Measurements from ENCODE around the gene DPYSL5. TPM values are rescaled to one million over a fixed set of nuclear protein-coding genes. Genes with fewer than 3 reads are reported as not detected.

Gene DPYSL5
- total and polyA plus RNA-seq, 2 of the 8 experiments (the other 6 are each of a cell fraction or from before 2014, with no cell fraction given), result 11.9 to 16.4 TPM

- TF ChIP-seq, protein P1, sequence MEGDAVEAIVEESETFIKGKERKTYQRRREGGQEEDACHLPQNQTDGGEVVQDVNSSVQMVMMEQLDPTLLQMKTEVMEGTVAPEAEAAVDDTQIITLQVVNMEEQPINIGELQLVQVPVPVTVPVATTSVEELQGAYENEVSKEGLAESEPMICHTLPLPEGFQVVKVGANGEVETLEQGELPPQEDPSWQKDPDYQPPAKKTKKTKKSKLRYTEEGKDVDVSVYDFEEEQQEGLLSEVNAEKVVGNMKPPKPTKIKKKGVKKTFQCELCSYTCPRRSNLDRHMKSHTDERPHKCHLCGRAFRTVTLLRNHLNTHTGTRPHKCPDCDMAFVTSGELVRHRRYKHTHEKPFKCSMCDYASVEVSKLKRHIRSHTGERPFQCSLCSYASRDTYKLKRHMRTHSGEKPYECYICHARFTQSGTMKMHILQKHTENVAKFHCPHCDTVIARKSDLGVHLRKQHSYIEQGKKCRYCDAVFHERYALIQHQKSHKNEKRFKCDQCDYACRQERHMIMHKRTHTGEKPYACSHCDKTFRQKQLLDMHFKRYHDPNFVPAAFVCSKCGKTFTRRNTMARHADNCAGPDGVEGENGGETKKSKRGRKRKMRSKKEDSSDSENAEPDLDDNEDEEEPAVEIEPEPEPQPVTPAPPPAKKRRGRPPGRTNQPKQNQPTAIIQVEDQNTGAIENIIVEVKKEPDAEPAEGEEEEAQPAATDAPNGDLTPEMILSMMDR (IDR thresholded peaks at IDR 0.05; ENCODE audit: control extremely low read depth in 1 of 3, insufficient read depth in 1 of 3, low read depth in 1 of 3, low read length in 3 of 3), result peak in 1 of 3 experiments; percentile 10; a peak in 1 of 4 replicates
- no peak for TF ChIP-seq TBP (IDR thresholded peaks at IDR 0.05; ENCODE audit: low read depth, low read length)
- no peak for TF ChIP-seq RXRA (IDR thresholded peaks at IDR 0.05; ENCODE audit: insufficient read depth, low read depth, low read length)
- TF ChIP-seq POLR2A (IDR thresholded peaks at IDR 0.05; ENCODE audit: control extremely low read depth in 1 of 2, low read depth in 2 of 2, low read length in 2 of 2), result no peak
- no peak for TF ChIP-seq TAF1 (IDR thresholded peaks at IDR 0.05; ENCODE audit: low read depth, low read length)
- TF ChIP-seq CBX8 (IDR thresholded peaks at IDR 0.05; ENCODE audit: borderline replicate concordance, low read depth, low read length), result no peak
- TF ChIP-seq CBX5 (IDR thresholded peaks at IDR 0.05; ENCODE audit: low read depth, low read length), result no peak
- peak; percentile 32; the same call in 1 of the 2 replicates for TF ChIP-seq PHF8 (conservative IDR thresholded peaks at IDR 0.05; ENCODE audit: low read depth, low read length)
- no peak for TF ChIP-seq POLR2AphosphoS5 (IDR thresholded peaks at IDR 0.05; ENCODE audit: low read depth, low read length)
- TF ChIP-seq GABPA (IDR thresholded peaks at IDR 0.05; ENCODE audit: borderline replicate concordance, insufficient read depth, low read length), result no peak
- no peak for TF ChIP-seq TCF12 (IDR thresholded peaks at IDR 0.05; ENCODE audit: low read depth, low read length)
- no peak for TF ChIP-seq TAF7 (optimal IDR thresholded peaks at IDR 0.05; ENCODE audit: borderline replicate concordance, low read depth, low read length)
- peak; percentile 48; the same call in 1 of the 2 replicates for TF ChIP-seq SIX5 (IDR thresholded peaks at IDR 0.05; ENCODE audit: low read depth, low read length)
- TF ChIP-seq SIN3A (conservative IDR thresholded peaks at IDR 0.05 in 1 of 2, IDR thresholded peaks at IDR 0.05 in 1 of 2; ENCODE audit: low read depth in 1 of 2, low read length in 2 of 2), result peak; percentile 19 to 73; a peak in 1 of 4 replicates
- TF ChIP-seq NRF1 (IDR thresholded peaks at IDR 0.05; ENCODE audit: low read depth, low read length), result no peak
- no peak for TF ChIP-seq SUZ12 (IDR thresholded peaks at IDR 0.05; ENCODE audit: low read length)
- no peak for TF ChIP-seq SP2 (IDR thresholded peaks at IDR 0.05; ENCODE audit: low read length)
- TF ChIP-seq MAFK (IDR thresholded peaks at IDR 0.05; ENCODE audit: low read depth, low read length), result no peak
- no peak for TF ChIP-seq TEAD4 (IDR thresholded peaks at IDR 0.05; ENCODE audit: low read depth, low read length)
- no peak for TF ChIP-seq JUND (IDR thresholded peaks at IDR 0.05; ENCODE audit: low read length)
- TF ChIP-seq, protein P2, sequence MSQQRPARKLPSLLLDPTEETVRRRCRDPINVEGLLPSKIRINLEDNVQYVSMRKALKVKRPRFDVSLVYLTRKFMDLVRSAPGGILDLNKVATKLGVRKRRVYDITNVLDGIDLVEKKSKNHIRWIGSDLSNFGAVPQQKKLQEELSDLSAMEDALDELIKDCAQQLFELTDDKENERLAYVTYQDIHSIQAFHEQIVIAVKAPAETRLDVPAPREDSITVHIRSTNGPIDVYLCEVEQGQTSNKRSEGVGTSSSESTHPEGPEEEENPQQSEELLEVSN (IDR thresholded peaks at IDR 0.05), result no peak
- TF ChIP-seq EP300 (IDR thresholded peaks at IDR 0.05; ENCODE audit: borderline replicate concordance in 1 of 2, low read depth in 2 of 2, low read length in 2 of 2), result no peak
Observed at GRCh38 chr2:26847655-26848335, at the start of gene DPYSL5 (continued).
